Measurements from ENCODE around the gene WBP4. TPM values are rescaled to one million over a fixed set of nuclear protein-coding genes. Genes with fewer than 3 reads are reported as not detected.
A peak's percentile ranks its signal among the peaks of the same experiment; 100 is the strongest.
"Not testable (repeated sequence)": the region's sequence is repeated elsewhere in the genome, so short reads cannot be mapped to it uniquely, and the experiment has no call there.

WBP4 gene
- total RNA-seq, 1 experiment from 2014 or later = 11.9 TPM

GRCh38 chr13:41077475-41077874, 16.2 kb downstream of the WBP4 start:
- DNase-seq (ENCODE audit: low spot score) = no peak

GRCh38 chr13:41079725-41080124, 18.4 kb downstream of the WBP4 start:
- DNase-seq (ENCODE audit: low spot score) = no peak

- no peak for DNase-seq (ENCODE audit: low spot score)
These were observed 24.8 kb downstream of the WBP4 start for GRCh38 chr13:41085961-41086585.

GRCh38 chr13:41095681-41096080, 34.4 kb downstream of the WBP4 start:
- DNase-seq (ENCODE audit: low spot score) = not testable (repeated sequence)

- no peak for DNase-seq (ENCODE audit: low spot score)
These were observed 37.5 kb downstream of the WBP4 start for GRCh38 chr13:41098761-41099160.

- no peak for DNase-seq (ENCODE audit: low spot score)
These were observed 38.7 kb downstream of the WBP4 start for GRCh38 chr13:41099986-41100385.

- no peak for DNase-seq (ENCODE audit: low spot score)
These were observed 45.8 kb downstream of the WBP4 start for GRCh38 chr13:41107104-41107571.

GRCh38 chr13:41107584-41108014, 46.3 kb downstream of the WBP4 start:
- DNase-seq (ENCODE audit: low spot score) = no peak

- DNase-seq (ENCODE audit: low spot score) = no peak
These were observed 50.1 kb downstream of the WBP4 start for GRCh38 chr13:41111454-41111853.

GRCh38 chr13:41117869-41118268, 56.6 kb downstream of the WBP4 start:
- DNase-seq (ENCODE audit: low spot score) = no peak

GRCh38 chr13:41122838-41123237, 61.5 kb downstream of the WBP4 start:
- DNase-seq (ENCODE audit: low spot score) = no peak

- no peak for DNase-seq (ENCODE audit: low spot score)
These were observed 66.4 kb downstream of the WBP4 start for GRCh38 chr13:41127701-41128100.

GRCh38 chr13:41130356-41130755, 69.0 kb downstream of the WBP4 start:
- no peak for DNase-seq (ENCODE audit: low spot score)

GRCh38 chr13:41131189-41131588, 69.9 kb downstream of the WBP4 start:
- not testable (repeated sequence) for DNase-seq (ENCODE audit: low spot score)

GRCh38 chr13:41131660-41132511, 70.6 kb downstream of the WBP4 start:
- DNase-seq (ENCODE audit: low spot score) = not testable (repeated sequence)

- DNase-seq (ENCODE audit: low spot score) = peak; percentile 95
These were observed 71.3 kb downstream of the WBP4 start, which contains the start of gene KBTBD6 for GRCh38 chr13:41132512-41133152. TSS of gene KBTBD6 (minus strand) at chr13:41132802. CDS start at chr13:41132511, 291 bp downstream.

Other genes starting within 250 kb of the WBP4 start
- 6.9 and 8.8 TPM in 2 replicates for gene ELF1, start 42.2 kb upstream of the WBP4 start, total RNA-seq (2014; rRNA removed; shearing (Covaris generic))
- gene KBTBD6, start 71.3 kb downstream of the WBP4 start, total RNA-seq (2014; rRNA removed; shearing (Covaris generic)) = 10.3 and 11.6 TPM in 2 replicates
- 5.8 and 6.8 TPM in 2 replicates for gene KBTBD7, start 133.1 kb downstream of the WBP4 start, total RNA-seq (2014; rRNA removed; shearing (Covaris generic))
- gene MTRF1, start 202.1 kb downstream of the WBP4 start, total RNA-seq (2014; rRNA removed; shearing (Covaris generic)) = 10.7 and 18.0 TPM in 2 replicates
- gene NAA16, start 249.8 kb downstream of the WBP4 start, total RNA-seq (2014; rRNA removed; shearing (Covaris generic)) = 12.1 and 16.9 TPM in 2 replicates